NT2/D1 (cell line): ENCODE data around the gene CNGA3.

Source experiments
- SUZ12 ChIP-seq: IDR thresholded peaks from 2 replicates; pipeline ENCODE4 v1.6.1; 2011; ENCODE audit not compliant: insufficient read length, insufficient read depth; ENCODE audit errors: extremely low read depth
- YY1 ChIP-seq: IDR thresholded peaks from 2 replicates; pipeline ENCODE4 v1.6.1; 2011; ENCODE audit not compliant: insufficient read length, insufficient read depth

GRCh38 chr2:98438190-98439133 lies 92.2 kb downstream of the CNGA3 start:
- no peak for TF ChIP-seq YY1
- TF ChIP-seq SUZ12: no peak
